ENCODE data around the gene PIBF1. TPM values are rescaled to one million over a fixed set of nuclear protein-coding genes. Genes with fewer than 3 reads are reported as not detected.

The PIBF1 gene
- total and polyA plus RNA-seq, 4 donors, result 3.1 to 18.3 (median 6.5) TPM

DNA sequence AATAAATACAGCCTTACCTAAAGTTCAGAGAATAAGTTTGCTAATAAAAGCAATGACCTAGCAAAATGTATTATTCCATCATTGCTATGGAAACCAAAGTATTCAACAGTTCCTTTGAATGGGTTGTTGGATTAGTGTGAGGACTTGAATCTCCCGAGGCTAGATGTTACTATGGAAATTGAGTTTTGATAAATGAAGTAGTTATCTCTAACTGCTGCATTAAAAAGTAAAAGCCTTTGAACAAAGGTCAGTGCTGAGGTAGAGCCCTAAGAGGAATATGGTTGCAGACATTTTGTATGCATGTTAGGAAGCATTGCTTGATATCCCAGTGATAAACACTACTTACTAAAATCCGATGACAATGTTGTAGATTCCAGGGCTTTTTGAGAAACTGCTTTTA, 283.1 kb downstream of the PIBF1 start (continued):
- TF ChIP-seq, protein P1, sequence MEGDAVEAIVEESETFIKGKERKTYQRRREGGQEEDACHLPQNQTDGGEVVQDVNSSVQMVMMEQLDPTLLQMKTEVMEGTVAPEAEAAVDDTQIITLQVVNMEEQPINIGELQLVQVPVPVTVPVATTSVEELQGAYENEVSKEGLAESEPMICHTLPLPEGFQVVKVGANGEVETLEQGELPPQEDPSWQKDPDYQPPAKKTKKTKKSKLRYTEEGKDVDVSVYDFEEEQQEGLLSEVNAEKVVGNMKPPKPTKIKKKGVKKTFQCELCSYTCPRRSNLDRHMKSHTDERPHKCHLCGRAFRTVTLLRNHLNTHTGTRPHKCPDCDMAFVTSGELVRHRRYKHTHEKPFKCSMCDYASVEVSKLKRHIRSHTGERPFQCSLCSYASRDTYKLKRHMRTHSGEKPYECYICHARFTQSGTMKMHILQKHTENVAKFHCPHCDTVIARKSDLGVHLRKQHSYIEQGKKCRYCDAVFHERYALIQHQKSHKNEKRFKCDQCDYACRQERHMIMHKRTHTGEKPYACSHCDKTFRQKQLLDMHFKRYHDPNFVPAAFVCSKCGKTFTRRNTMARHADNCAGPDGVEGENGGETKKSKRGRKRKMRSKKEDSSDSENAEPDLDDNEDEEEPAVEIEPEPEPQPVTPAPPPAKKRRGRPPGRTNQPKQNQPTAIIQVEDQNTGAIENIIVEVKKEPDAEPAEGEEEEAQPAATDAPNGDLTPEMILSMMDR (IDR thresholded peaks at IDR 0.05; ENCODE audit: low read depth, low read length, missing input control), result no peak
- TF ChIP-seq TAF1 (conservative IDR thresholded peaks at IDR 0.05) (no peak), HNF4G (IDR thresholded peaks at IDR 0.05) (no peak), HNF4A (conservative IDR thresholded peaks at IDR 0.05) (no peak), YY1 (IDR thresholded peaks at IDR 0.05) (no peak)

DNA sequence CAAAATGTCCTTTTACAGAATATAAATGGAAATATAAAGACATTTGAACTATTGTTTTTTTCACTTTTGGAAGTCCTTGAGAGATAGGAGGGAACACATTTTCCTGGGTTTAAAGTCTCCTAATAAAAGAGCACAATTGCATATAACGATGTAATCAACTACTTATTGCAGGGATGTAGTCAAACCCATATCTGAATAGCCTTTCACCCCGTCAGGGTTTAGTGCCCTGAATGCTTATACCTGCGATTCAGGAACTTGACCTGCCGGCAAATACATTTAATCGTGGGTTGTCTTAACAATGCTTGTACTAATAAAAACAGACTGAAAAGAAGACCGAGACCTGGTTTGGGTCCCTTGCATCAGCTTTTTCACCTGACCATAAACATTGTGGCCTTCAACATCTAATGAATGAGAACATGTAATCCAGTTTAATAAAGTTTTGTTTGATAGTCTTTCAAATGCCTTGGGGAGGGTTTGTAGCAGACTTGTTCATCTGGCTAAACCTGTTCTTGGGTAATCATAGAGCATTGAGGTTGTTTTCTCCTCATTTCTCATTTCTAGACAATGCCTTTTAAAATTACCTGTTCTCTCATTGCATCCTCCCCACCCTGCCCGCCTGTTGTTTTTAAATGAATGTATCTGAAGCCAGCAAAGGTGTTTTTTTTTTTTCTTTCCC, 283.9 kb downstream of the PIBF1 start:
- Histone ChIP-seq H3K4me3 (ENCODE audit: low read depth in 1 of 3, low read length in 3 of 3) (no peak overlapping the region), H3K36me3 (ENCODE audit: control insufficient read depth in 4 of 4, insufficient read depth in 3 of 4, low read depth in 1 of 4, low read length in 3 of 4) (no peaks in the 10 kb centered on the region), H3K9ac (ENCODE audit: low read depth in 1 of 2, low read length in 2 of 2) (no peak overlapping the region), H3K27me3 (ENCODE audit: control insufficient read depth in 4 of 4, insufficient read depth in 4 of 4, low read length in 3 of 4) (no peaks in the 10 kb centered on the region), H3K27ac (ENCODE audit: low read depth in 1 of 2, low read length in 2 of 2) (no peak overlapping the region), H3K4me1 (ENCODE audit: control insufficient read depth in 4 of 4, insufficient read depth in 4 of 4, low read length in 3 of 4) (peaks cover 0 to under 1% (median 0%) of the 10 kb centered on the region in 4 donors), H3K9me3 (ENCODE audit: control insufficient read depth in 4 of 4, low read length in 3 of 4) (no peaks in the 10 kb centered on the region)
- WGBS, result 85% methylated on average over 7 of the region's 7 CpGs
- no peak for DNase-seq (ENCODE audit: low spot score)
- TF ChIP-seq SP1 (IDR thresholded peaks at IDR 0.05) (no peak), HNF4G (IDR thresholded peaks at IDR 0.05) (no peak), TAF1 (conservative IDR thresholded peaks at IDR 0.05) (no peak), GABPA (IDR thresholded peaks at IDR 0.05 in 1 of 2, conservative IDR thresholded peaks at IDR 0.05 in 1 of 2) (no peak), FOXA1 (IDR thresholded peaks at IDR 0.05) (no peak), RAD21 (IDR thresholded peaks at IDR 0.05) (no peak)

Small RNA genes within 50 kb of the gene (small RNA-seq; reads per million reads assigned to genes)
- gene RNU6-79P, result not detected

Other genes with a start within 250 kb of the PIBF1 start
- 10 to 100 TPM in 1 of 2 donors, 1 to 10 TPM in 1; 1.9 to 16.4 TPM for gene MZT1, start 54.5 kb upstream of the PIBF1 start, total RNA-seq
- gene MZT1, start 54.5 kb upstream of the PIBF1 start, polyA plus RNA-seq, result 1 to 10 TPM; 2.0 to 2.7 TPM
- gene BORA, start 54.2 kb upstream of the PIBF1 start, total RNA-seq, result 10 to 100 TPM in 1 of 2 donors, 1 to 10 TPM in 1; 1.8 to 11.3 TPM
- gene BORA, start 54.2 kb upstream of the PIBF1 start, polyA plus RNA-seq, result 1 to 10 TPM in 1 of 2 donors, under 1 TPM in 1; 0.71 to 1.0 TPM
- gene DIS3, start 233 bp upstream of the PIBF1 start, total RNA-seq, result 10 to 100 TPM; 14.3 to 17.4 TPM
- 1 to 10 TPM; 8.0 to 8.6 TPM for gene DIS3, start 233 bp upstream of the PIBF1 start, polyA plus RNA-seq